CD14-positive monocyte (primary cell): Measurements from ENCODE around the gene AGAP1. TPM values are rescaled to one million over a fixed set of nuclear protein-coding genes. Genes with fewer than 3 reads are reported as not detected.

Experiments used
- DNase-seq, 3 donors: peaks; one replicate each; pipeline ENCODE4 v3.0.0-alpha.2; 2011 to 2022
- H2AFZ ChIP-seq: 2 replicates; pipeline ENCODE4 v1.6.0; 2012; ENCODE audit warnings: mild to moderate bottlenecking, low read depth, low read length, inconsistent platforms; ENCODE audit not compliant: insufficient read depth, poor library complexity, severe bottlenecking
- H3K27ac ChIP-seq, 2 donors: 1 replicate in 1 of 2; 2 replicates in 1 of 2; pipeline ENCODE4 v1.5.1; 2012 to 2013; ENCODE audit warnings: low read length in 2 of 2, control low read depth in 1 of 2, inconsistent platforms in 1 of 2, low read depth in 1 of 2, mild to moderate bottlenecking in 1 of 2
- H3K27me3 ChIP-seq, 2 donors: one replicate each; pipeline versions ENCODE4 v1.6.0 to v1.6.1; 2011 to 2013; ENCODE audit warnings: low read length in 2 of 2; ENCODE audit not compliant: control insufficient read depth in 2 of 2, insufficient read depth in 2 of 2
- H3K36me3 ChIP-seq, 2 donors: replicated peaks in 1 of 2; 1 replicate in 1 of 2; 2 replicates in 1 of 2; pipeline versions ENCODE4 v1.5.1 to v1.6.1; 2012 to 2013; ENCODE audit warnings: low read length in 2 of 2, control low read depth in 1 of 2, inconsistent platforms in 1 of 2, mild to moderate bottlenecking in 1 of 2; ENCODE audit not compliant: insufficient read depth in 2 of 2, control insufficient read depth in 1 of 2
- H3K4me1 ChIP-seq, 2 donors: 1 replicate in 1 of 2; 2 replicates in 1 of 2; pipeline versions ENCODE4 v1.5.1 to v1.6.1; 2012 to 2013; ENCODE audit warnings: low read length in 2 of 2, control low read depth in 1 of 2, inconsistent platforms in 1 of 2, mild to moderate bottlenecking in 1 of 2, moderate library complexity in 1 of 2; ENCODE audit not compliant: insufficient read depth in 2 of 2, control insufficient read depth in 1 of 2
- H3K4me2 ChIP-seq: replicated peaks from 2 replicates; pipeline ENCODE3; 2012; ENCODE audit warnings: low read length, moderate library complexity, mild to moderate bottlenecking; ENCODE audit not compliant: poor library complexity, severe bottlenecking; ENCODE audit errors: extremely low read depth
- H3K4me3 ChIP-seq, 3 experiments: fragments of 200-600 bp in 1 of 3; sonication (generic) in 1 of 3; replicated peaks in 1 of 3; 1 replicate in 2 of 3; 2 replicates in 1 of 3; pipeline ENCODE4 v1.5.1; 2011 to 2013; ENCODE audit warnings: low read length in 3 of 3, mild to moderate bottlenecking in 3 of 3, control low read depth in 2 of 3, low read depth in 2 of 3, inconsistent platforms in 1 of 3, moderate library complexity in 1 of 3
- H3K79me2 ChIP-seq: 2 replicates; pipeline ENCODE4 v1.6.0; 2012; ENCODE audit warnings: mild to moderate bottlenecking, control low read depth, inconsistent platforms, low read length, moderate library complexity; ENCODE audit not compliant: insufficient read depth
- H3K9ac ChIP-seq: 2 replicates; pipeline ENCODE4 v1.6.0; 2017; ENCODE audit warnings: low read length, mild to moderate bottlenecking; ENCODE audit not compliant: insufficient read depth, poor library complexity, severe bottlenecking
- H3K9me3 ChIP-seq, 2 donors: replicated peaks in 1 of 2; 1 replicate in 1 of 2; 2 replicates in 1 of 2; pipeline versions ENCODE4 v1.5.1 to v1.6.1; 2012 to 2013; ENCODE audit warnings: low read length in 2 of 2, control low read depth in 1 of 2; ENCODE audit not compliant: control insufficient read depth in 1 of 2, insufficient read depth in 1 of 2
- H4K20me1 ChIP-seq: 2 replicates; pipeline ENCODE4 v1.6.0; 2012; ENCODE audit warnings: mild to moderate bottlenecking, low read length, control low read depth, moderate library complexity; ENCODE audit not compliant: insufficient read depth
- H3K27ac Mint-ChIP-seq, 7 donors: one replicate each; pipeline ENCODE4 v1.8.0; 2020; ENCODE audit warnings: mild to moderate bottlenecking in 7 of 7, mixed read lengths in 7 of 7, moderate library complexity in 6 of 7, inconsistent platforms in 2 of 7
- H3K27me3 Mint-ChIP-seq, 3 donors: one replicate each; pipeline ENCODE4 v1.8.0; 2021 to 2022; ENCODE audit warnings: low read depth in 3 of 3, mild to moderate bottlenecking in 3 of 3, mixed read lengths in 3 of 3, moderate library complexity in 3 of 3, inconsistent platforms in 1 of 3
- H3K36me3 Mint-ChIP-seq, 2 donors: one replicate each; pipeline ENCODE4 v1.8.0; 2020; ENCODE audit warnings: mixed read lengths in 2 of 2, inconsistent platforms in 1 of 2, mild to moderate bottlenecking in 1 of 2
- H3K4me1 Mint-ChIP-seq: one replicate; pipeline ENCODE4 v1.8.0; 2020; ENCODE audit warnings: mild to moderate bottlenecking, mixed read lengths
- H3K4me3 Mint-ChIP-seq, 2 donors: one replicate each; pipeline ENCODE4 v1.8.0; 2020; ENCODE audit warnings: mild to moderate bottlenecking in 2 of 2, mixed read lengths in 2 of 2, moderate library complexity in 1 of 2
- H3K9me3 Mint-ChIP-seq, 7 donors: one replicate each; pipeline ENCODE4 v1.8.0; 2020 to 2022; ENCODE audit warnings: mixed read lengths in 7 of 7, mild to moderate bottlenecking in 6 of 7, moderate library complexity in 6 of 7, inconsistent platforms in 2 of 7
- CTCF ChIP-seq: fragments of 200-600 bp; IDR thresholded peaks from one replicate; pipeline ENCODE4 v1.8.0; 2022; ENCODE audit warnings: antibody characterized with exemption, mild to moderate bottlenecking
- WGBS: methylation state at CpG from one replicate; pipeline ENCODE4 v1.1.5; 2013; ENCODE audit warnings: missing lambda C conversion rate; ENCODE audit not compliant: insufficient coverage; 5-methylcytosine and 5-hydroxymethylcytosine counted together
- intact Hi-C, 2 donors: fragments of 100-400 bp; cut with micrococcal nuclease; formaldehyde crosslinking; loops; one replicate each; pipeline versions ENCODE4 v1.15.0 to v1.15.1; 2023
- polyA plus RNA-seq, 3 donors: library from polyadenylated mRNA; depleted of rRNA in 1 of 3; unstranded in 2 of 3; stranded (reverse) in 1 of 3; fragments of 300-500 nt in 2 of 3; fragments of >200 nt in 1 of 3; fragmentation: Illumina TruSeq in 2 of 3; gene quantifications; 1 replicate in 2 of 3; 2 replicates in 1 of 3; pipeline ENCODE4 v1.2.3, GENCODE V29; 2012 to 2021

AGAP1 gene
- polyA plus RNA-seq, 3 donors, result 0.12 TPM; not detected in 2

- no peaks in the 10 kb centered on the region for H3K36me3 Mint-ChIP-seq
- H4K20me1 ChIP-seq, result no peaks in the 10 kb centered on the region
- no peaks in the 10 kb centered on the region for H3K36me3 ChIP-seq
- no peaks in the 10 kb centered on the region for H3K9me3 ChIP-seq
- H3K27me3 Mint-ChIP-seq, result peaks cover 0 to 12% (median 2%) of the 10 kb centered on the region in 3 donors
- H3K4me3 ChIP-seq, result no peak overlapping the region
- no peaks in the 10 kb centered on the region for H3K4me1 Mint-ChIP-seq
- H2AFZ ChIP-seq, result no peak overlapping the region
- intact Hi-C loops, result no loop called here
- no peaks in the 10 kb centered on the region for H3K4me1 ChIP-seq
- WGBS, result 90% methylated on average over 4 of the region's 10 CpGs
- peaks cover 0 to 4% (median 0%) of the 10 kb centered on the region in 7 donors for H3K9me3 Mint-ChIP-seq
- H3K79me2 ChIP-seq, result no peaks in the 10 kb centered on the region
- no peaks in the 10 kb centered on the region for H3K27me3 ChIP-seq
- no peak for TF ChIP-seq CTCF
- H3K9ac ChIP-seq, result no peak overlapping the region
- no peak overlapping the region for H3K4me3 Mint-ChIP-seq
- H3K4me2 ChIP-seq, result no peak overlapping the region
- no peak overlapping the region for H3K27ac Mint-ChIP-seq
- H3K27ac ChIP-seq, result no peak overlapping the region
- DNase-seq, result no peak
These were observed 450.7 kb downstream of the AGAP1 start for GRCh38 chr2:235944591-235944990.

GRCh38 chr2:235945608-235946140 lies 451.8 kb downstream of the AGAP1 start:
- Mint-ChIP-seq H3K4me3 (no peak overlapping the region), H3K36me3 (no peaks in the 10 kb centered on the region), H3K9me3 (peaks cover 0 to 3% (median 0%) of the 10 kb centered on the region in 7 donors), H3K4me1 (no peaks in the 10 kb centered on the region), H3K27ac (no peak overlapping the region), H3K27me3 (peaks cover 3 to 6% (median 5%) of the 10 kb centered on the region in 3 donors)
- Histone ChIP-seq H3K27ac (no peak overlapping the region), H3K27me3 (no peaks in the 10 kb centered on the region), H3K36me3 (no peaks in the 10 kb centered on the region), H3K79me2 (no peaks in the 10 kb centered on the region), H4K20me1 (no peaks in the 10 kb centered on the region), H3K4me3 (no peak overlapping the region), H3K4me1 (no peaks in the 10 kb centered on the region), H3K4me2 (no peak overlapping the region), H3K9me3 (no peaks in the 10 kb centered on the region), H3K9ac (no peak overlapping the region), H2AFZ (no peak overlapping the region)
- no peak for TF ChIP-seq CTCF
- 73% methylated on average over 6 of the region's 11 CpGs for WGBS
- intact Hi-C loops, result no loop called here
- no peak for DNase-seq
